Gastroesophageal sphincter (tissue), 3 donors: ENCODE data around the gene ELOF1.

ENCODE experiments used
- EP300 ChIP-seq: sonication (generic); formaldehyde crosslinking; IDR thresholded peaks from one replicate; pipeline ENCODE4 v1.6.1; 2017; ENCODE audit warnings: antibody characterized with exemption, mild to moderate bottlenecking
- POLR2A ChIP-seq, 2 donors: fragments of 450-650 bp; IDR thresholded peaks; one replicate each; pipeline ENCODE4 v1.6.1; 2017; ENCODE audit warnings: antibody characterized with exemption in 2 of 2, mild to moderate bottlenecking in 2 of 2, moderate library complexity in 1 of 2
- POLR2AphosphoS5 ChIP-seq: sonication (generic); formaldehyde crosslinking; IDR thresholded peaks from one replicate; pipeline ENCODE4 v1.6.1; 2017; ENCODE audit warnings: antibody characterized with exemption
- TF ChIP-seq, protein P1 (sequence below), 4 experiments: fragments of 200-600 bp in 2 of 4; fragments of 450-650 bp in 2 of 4; sonication (generic) in 1 of 4; IDR thresholded peaks; one replicate each; pipeline ENCODE4 v1.5.1; 2017 to 2019; ENCODE audit warnings: antibody characterized with exemption in 4 of 4, mild to moderate bottlenecking in 2 of 4, moderate library complexity in 2 of 4

DNA sequence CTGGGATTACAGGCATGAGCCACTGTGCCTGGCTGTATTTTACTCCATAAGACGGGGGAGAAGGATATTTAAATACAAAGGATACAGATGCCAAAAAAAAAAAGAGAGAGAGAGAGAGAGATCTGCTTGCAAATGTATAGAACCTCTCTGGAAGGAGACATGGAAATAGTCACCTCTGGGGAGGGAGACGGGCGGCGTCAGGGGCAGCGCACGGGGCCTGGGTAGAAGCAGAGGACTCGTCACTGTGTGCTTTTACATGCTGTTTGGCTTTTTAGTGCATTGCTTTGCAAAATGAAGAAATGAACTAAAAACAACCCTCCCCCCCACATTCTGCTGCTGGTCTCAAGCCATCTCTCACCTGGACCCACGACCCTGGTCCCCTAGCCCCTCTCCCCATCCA lies 48.6 kb downstream of the ELOF1 start:
- TF ChIP-seq POLR2AphosphoS5 (no peak), EP300 (no peak), POLR2A (IDR thresholded peaks at IDR 0.05) (no peak)
- TF ChIP-seq, protein P1, sequence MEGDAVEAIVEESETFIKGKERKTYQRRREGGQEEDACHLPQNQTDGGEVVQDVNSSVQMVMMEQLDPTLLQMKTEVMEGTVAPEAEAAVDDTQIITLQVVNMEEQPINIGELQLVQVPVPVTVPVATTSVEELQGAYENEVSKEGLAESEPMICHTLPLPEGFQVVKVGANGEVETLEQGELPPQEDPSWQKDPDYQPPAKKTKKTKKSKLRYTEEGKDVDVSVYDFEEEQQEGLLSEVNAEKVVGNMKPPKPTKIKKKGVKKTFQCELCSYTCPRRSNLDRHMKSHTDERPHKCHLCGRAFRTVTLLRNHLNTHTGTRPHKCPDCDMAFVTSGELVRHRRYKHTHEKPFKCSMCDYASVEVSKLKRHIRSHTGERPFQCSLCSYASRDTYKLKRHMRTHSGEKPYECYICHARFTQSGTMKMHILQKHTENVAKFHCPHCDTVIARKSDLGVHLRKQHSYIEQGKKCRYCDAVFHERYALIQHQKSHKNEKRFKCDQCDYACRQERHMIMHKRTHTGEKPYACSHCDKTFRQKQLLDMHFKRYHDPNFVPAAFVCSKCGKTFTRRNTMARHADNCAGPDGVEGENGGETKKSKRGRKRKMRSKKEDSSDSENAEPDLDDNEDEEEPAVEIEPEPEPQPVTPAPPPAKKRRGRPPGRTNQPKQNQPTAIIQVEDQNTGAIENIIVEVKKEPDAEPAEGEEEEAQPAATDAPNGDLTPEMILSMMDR (IDR thresholded peaks at IDR 0.05), result no peak
